Mesenchymal stem cell (in vitro differentiated cells and primary cell): ENCODE measurements around the gene HOPX.

Experiments used
- DNase-seq: peaks from one replicate; pipeline ENCODE4 v3.0.0-alpha.2; 2013
- H2AFZ ChIP-seq: one replicate; pipeline ENCODE4 v1.6.1; 2013; ENCODE audit warnings: low read depth, mild to moderate bottlenecking, control low read depth, inconsistent platforms, low read length, moderate library complexity
- H2AK5ac ChIP-seq: 2 replicates; pipeline ENCODE4 v1.6.1; 2013; ENCODE audit warnings: low read length, moderate library complexity, mild to moderate bottlenecking, inconsistent platforms; ENCODE audit not compliant: severe bottlenecking
- H2BK120ac ChIP-seq: one replicate; pipeline ENCODE4 v1.6.1; 2013; ENCODE audit warnings: low read depth, mild to moderate bottlenecking, inconsistent platforms, low read length, moderate library complexity
- H2BK12ac ChIP-seq, 2 experiments: one replicate each; pipeline ENCODE4 v1.6.1; 2013; ENCODE audit warnings: inconsistent platforms in 2 of 2, low read length in 2 of 2, mild to moderate bottlenecking in 2 of 2, moderate library complexity in 2 of 2, control low read depth in 1 of 2
- H2BK15ac ChIP-seq: one replicate; pipeline ENCODE4 v1.6.1; 2013; ENCODE audit warnings: mild to moderate bottlenecking, low read depth, inconsistent platforms; ENCODE audit not compliant: poor library complexity, severe bottlenecking
- H2BK5ac ChIP-seq: 2 replicates; pipeline ENCODE4 v1.6.1; 2013; ENCODE audit warnings: low read depth, mild to moderate bottlenecking, low read length, control low read depth, inconsistent platforms; ENCODE audit not compliant: poor library complexity, severe bottlenecking
- H3K14ac ChIP-seq, 2 experiments: one replicate each; pipeline ENCODE4 v1.6.1; 2013; ENCODE audit warnings: inconsistent platforms in 2 of 2, low read length in 2 of 2, control low read depth in 1 of 2, mild to moderate bottlenecking in 1 of 2, moderate library complexity in 1 of 2
- H3K18ac ChIP-seq, 2 experiments: one replicate each; pipeline ENCODE4 v1.6.1; 2013; ENCODE audit warnings: inconsistent platforms in 2 of 2, low read length in 2 of 2, control low read depth in 1 of 2, low read depth in 1 of 2, mild to moderate bottlenecking in 1 of 2
- H3K23ac ChIP-seq, 2 experiments: one replicate each; pipeline ENCODE4 v1.6.1; 2013; ENCODE audit warnings: inconsistent platforms in 2 of 2, low read length in 2 of 2, mild to moderate bottlenecking in 2 of 2, moderate library complexity in 2 of 2, control low read depth in 1 of 2
- H3K27ac ChIP-seq: 2 replicates; pipeline ENCODE4 v1.5.1; 2013; ENCODE audit warnings: mild to moderate bottlenecking, moderate library complexity, low read length, control low read depth, inconsistent platforms; ENCODE audit not compliant: poor library complexity, severe bottlenecking
- H3K27me3 ChIP-seq, 2 experiments: 2 replicates each; pipeline versions ENCODE4 v1.6.1 to v1.7.0; 2013; ENCODE audit warnings: low read length in 2 of 2, mild to moderate bottlenecking in 2 of 2, moderate library complexity in 2 of 2, control low read depth in 1 of 2, inconsistent platforms in 1 of 2; ENCODE audit not compliant: control insufficient read depth in 1 of 2, insufficient read depth in 1 of 2
- H3K36me3 ChIP-seq, 2 experiments: 2 replicates each; pipeline versions ENCODE4 v1.6.1 to v1.7.0; 2013; ENCODE audit warnings: low read length in 2 of 2, control low read depth in 1 of 2, inconsistent platforms in 1 of 2, low read depth in 1 of 2, mild to moderate bottlenecking in 1 of 2; ENCODE audit not compliant: insufficient read depth in 2 of 2, control insufficient read depth in 1 of 2
- H3K4ac ChIP-seq, 2 experiments: one replicate each; pipeline ENCODE4 v1.6.1; 2013; ENCODE audit warnings: inconsistent platforms in 2 of 2, low read length in 2 of 2, mild to moderate bottlenecking in 2 of 2, moderate library complexity in 2 of 2, control low read depth in 1 of 2, low read depth in 1 of 2
- H3K4me1 ChIP-seq: 2 replicates; pipeline ENCODE4 v1.6.1; 2013; ENCODE audit warnings: low read depth, low read length, control low read depth; ENCODE audit not compliant: control insufficient read depth, insufficient read depth
- H3K4me2 ChIP-seq: 2 replicates; pipeline ENCODE4 v1.6.1; 2013; ENCODE audit warnings: low read length, mild to moderate bottlenecking, inconsistent platforms; ENCODE audit not compliant: poor library complexity, severe bottlenecking
- H3K4me3 ChIP-seq, 2 experiments: 2 replicates each; pipeline versions ENCODE4 v1.5.1 to v1.7.0; 2013; ENCODE audit warnings: low read length in 2 of 2, mild to moderate bottlenecking in 2 of 2, control low read depth in 1 of 2, low read depth in 1 of 2; ENCODE audit not compliant: insufficient read depth in 1 of 2
- H3K79me1 ChIP-seq: replicated peaks from 2 replicates; pipeline ENCODE4 v1.6.1; 2013; ENCODE audit warnings: mild to moderate bottlenecking, control low read depth, low read length, inconsistent platforms; ENCODE audit not compliant: poor library complexity, severe bottlenecking
- H3K9ac ChIP-seq: 2 replicates; pipeline ENCODE4 v1.7.0; 2013; ENCODE audit warnings: mild to moderate bottlenecking, low read length, moderate library complexity
- H3K9me3 ChIP-seq: 2 replicates; pipeline ENCODE4 v1.7.0; 2013; ENCODE audit warnings: mild to moderate bottlenecking, low read length; ENCODE audit not compliant: control insufficient read depth
- H4K8ac ChIP-seq: one replicate; pipeline ENCODE4 v1.6.1; 2013; ENCODE audit warnings: inconsistent platforms, mild to moderate bottlenecking, low read length, moderate library complexity
- H4K91ac ChIP-seq: one replicate; pipeline ENCODE4 v1.6.1; 2013; ENCODE audit warnings: mild to moderate bottlenecking, low read length, inconsistent platforms
- WGBS: methylation state at CpG from one replicate; pipeline ENCODE4 v1.1.7; 2013; ENCODE audit warnings: mixed read lengths; 5-methylcytosine and 5-hydroxymethylcytosine counted together

Gene HOPX

DNA sequence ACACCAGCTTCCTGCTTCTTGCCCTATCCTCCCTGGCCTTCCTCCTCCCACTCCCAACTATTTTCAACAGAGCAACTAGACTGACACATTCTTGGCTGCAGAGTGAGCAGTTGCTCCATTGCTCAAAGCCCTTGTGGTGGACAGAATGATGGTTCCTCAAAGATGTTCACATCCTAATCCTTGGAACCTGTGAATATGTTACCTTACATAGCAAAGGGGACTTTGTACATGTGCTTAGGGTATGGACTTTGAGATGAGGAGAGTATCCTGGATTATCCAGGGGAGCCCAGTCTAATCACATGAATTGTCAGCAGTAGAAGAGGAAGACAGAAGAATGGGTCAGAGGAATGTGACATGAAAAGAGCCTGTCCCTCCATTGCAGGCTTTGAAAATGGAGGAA lies 24.9 kb upstream of the HOPX start:
- Histone ChIP-seq H3K14ac (no peak overlapping the region), H4K91ac (no peak overlapping the region), H3K4me3 (no peak overlapping the region), H2BK12ac (no peak overlapping the region), H3K79me1 (no peaks in the 10 kb centered on the region), H3K27ac (no peak overlapping the region), H2AFZ (no peak overlapping the region), H3K36me3 (no peaks in the 10 kb centered on the region), H2BK15ac (no peak overlapping the region), H3K9ac (no peak overlapping the region), H3K23ac (no peak overlapping the region), H4K8ac (no peak overlapping the region), H2AK5ac (no peak overlapping the region), H3K4me2 (no peak overlapping the region), H3K4ac (no peak overlapping the region), H3K18ac (no peak overlapping the region), H2BK5ac (no peak overlapping the region), H3K4me1 (no peaks in the 10 kb centered on the region), H3K27me3 (peaks cover 0 to 32% of the 10 kb centered on the region in 2 experiments), H2BK120ac (no peak overlapping the region), H3K9me3 (peaks cover 6% of the 10 kb centered on the region)
- no peak for DNase-seq

- no peak for DNase-seq
- no peak overlapping the region for H2AK5ac ChIP-seq
- no peak overlapping the region for H4K91ac ChIP-seq
- 96% methylated on average over 6 of the region's 6 CpGs for WGBS
- no peak overlapping the region for H3K4ac ChIP-seq
- no peaks in the 10 kb centered on the region for H3K79me1 ChIP-seq
- no peak overlapping the region for H2BK12ac ChIP-seq
- H3K14ac ChIP-seq: no peak overlapping the region
- H3K9ac ChIP-seq: no peak overlapping the region
- no peak overlapping the region for H3K23ac ChIP-seq
- no peak overlapping the region for H2BK120ac ChIP-seq
- H3K9me3 ChIP-seq: peaks cover 6% of the 10 kb centered on the region
- H2BK15ac ChIP-seq: no peak overlapping the region
- H3K36me3 ChIP-seq: no peaks in the 10 kb centered on the region
- no peak overlapping the region for H4K8ac ChIP-seq
- no peak overlapping the region for H2AFZ ChIP-seq
- H3K27me3 ChIP-seq: peaks cover 0 to 29% of the 10 kb centered on the region in 2 experiments
- no peak overlapping the region for H2BK5ac ChIP-seq
- no peak overlapping the region for H3K4me2 ChIP-seq
- no peak overlapping the region for H3K4me3 ChIP-seq
- no peak overlapping the region for H3K27ac ChIP-seq
- H3K18ac ChIP-seq: no peak overlapping the region
- no peaks in the 10 kb centered on the region for H3K4me1 ChIP-seq
Observed at GRCh38 chr4:56705334-56705733, 24.2 kb upstream of the HOPX start.

- Histone ChIP-seq H2BK5ac (no peak overlapping the region), H3K36me3 (no peaks in the 10 kb centered on the region), H4K91ac (no peak overlapping the region), H3K79me1 (no peaks in the 10 kb centered on the region), H2AFZ (no peak overlapping the region), H3K4me3 (no peak overlapping the region), H3K23ac (no peak overlapping the region), H3K27ac (no peak overlapping the region), H3K9me3 (peaks cover 6% of the 10 kb centered on the region), H2BK120ac (no peak overlapping the region), H2AK5ac (no peak overlapping the region), H3K18ac (peak overlapping the region in 1 of 2 experiments; percentile 58), H4K8ac (no peak overlapping the region), H3K27me3 (peaks cover 0 to 25% of the 10 kb centered on the region in 2 experiments), H3K4ac (peak overlapping the region in 1 of 2 experiments; percentile 58), H3K14ac (no peak overlapping the region), H3K4me1 (no peaks in the 10 kb centered on the region), H2BK12ac (peak overlapping the region in 1 of 2 experiments; percentile 13), H3K9ac (no peak overlapping the region), H3K4me2 (no peak overlapping the region), H2BK15ac (no peak overlapping the region)
- 80% methylated on average over 7 of the region's 7 CpGs for WGBS
- DNase-seq: no peak
Observed at GRCh38 chr4:56704089-56704871, 23.2 kb upstream of the HOPX start.

- H3K18ac ChIP-seq: no peak overlapping the region
Observed at GRCh38 chr4:56703378-56703777, 22.3 kb upstream of the HOPX start.

More at GRCh38 chr4:56703378-56703777, 22.3 kb upstream of the HOPX start:
- Histone ChIP-seq H3K9me3 (peaks cover 6% of the 10 kb centered on the region), H2AFZ (no peak overlapping the region), H2BK120ac (no peak overlapping the region), H4K91ac (no peak overlapping the region), H3K4me2 (no peak overlapping the region), H3K36me3 (no peaks in the 10 kb centered on the region), H2AK5ac (no peak overlapping the region), H2BK5ac (no peak overlapping the region), H3K4me3 (no peak overlapping the region), H3K79me1 (no peaks in the 10 kb centered on the region), H3K4me1 (no peaks in the 10 kb centered on the region), H2BK15ac (no peak overlapping the region), H3K4ac (no peak overlapping the region), H3K27me3 (peaks cover 0 to 30% of the 10 kb centered on the region in 2 experiments), H3K23ac (no peak overlapping the region), H3K14ac (no peak overlapping the region), H4K8ac (no peak overlapping the region), H3K9ac (no peak overlapping the region), H2BK12ac (no peak overlapping the region), H3K27ac (no peak overlapping the region)
- 82% methylated on average over 5 of the region's 5 CpGs for WGBS
- no peak for DNase-seq
